Occipital lobe (tissue), 2 donors: ENCODE measurements around the gene HLX. TPM values are rescaled to one million over a fixed set of nuclear protein-coding genes. Genes with fewer than 3 reads are reported as not detected.

Experiments
- DNase-seq: peaks from one replicate; lab custom pipeline; 2025; lab: John Stamatoyannopoulos, UW
- total RNA-seq: library from RNA; depleted of rRNA; stranded (reverse); fragments of >200 nt; gene quantifications from one replicate; pipeline ENCODE4 v1.2.3, GENCODE V29; 2014

Gene HLX
- total RNA-seq = 0.31 TPM

- peak; percentile 20 for DNase-seq
Observed at GRCh38 chr1:220879076-220879508, at the start of gene HLX. Gene HLX (plus strand): TSS chr1:220879443. CDS start chr1:220879858, 415 bp downstream.

- DNase-seq = no peak
Observed at GRCh38 chr1:220833436-220833835, 45.8 kb upstream of the HLX start.

GRCh38 chr1:220834155-220834870, 44.9 kb upstream of the HLX start:
- DNase-seq = no peak

GRCh38 chr1:220838578-220838977, 40.7 kb upstream of the HLX start:
- no peak for DNase-seq

GRCh38 chr1:220839474-220839873, 39.8 kb upstream of the HLX start:
- DNase-seq = no peak

GRCh38 chr1:220841293-220841692, 38.0 kb upstream of the HLX start:
- DNase-seq = no peak

GRCh38 chr1:220843481-220844011, 35.7 kb upstream of the HLX start:
- DNase-seq = no peak

- no peak for DNase-seq
Observed at GRCh38 chr1:220852408-220852807, 26.8 kb upstream of the HLX start.

GRCh38 chr1:220872296-220872695, 6.9 kb upstream of the HLX start:
- DNase-seq = no peak

- no peak for DNase-seq
Observed at GRCh38 chr1:220873087-220873486, 6.2 kb upstream of the HLX start.

- no peak for DNase-seq
Observed at GRCh38 chr1:220873868-220874655, 5.2 kb upstream of the HLX start.

GRCh38 chr1:220875260-220875659, 4.0 kb upstream of the HLX start:
- no peak for DNase-seq

- no peak for DNase-seq
Observed at GRCh38 chr1:220876511-220877376, 2.5 kb upstream of the HLX start.

- no peak for DNase-seq
Observed at GRCh38 chr1:220877377-220878095, 1.7 kb upstream of the HLX start.

- DNase-seq = no peak
Observed at GRCh38 chr1:220878191-220879075, 810 bp upstream of the HLX start.

- DNase-seq = no peak
Observed at GRCh38 chr1:220879509-220880361, 492 bp downstream of the HLX start.

- DNase-seq = no peak
Observed at GRCh38 chr1:220880362-220880670, 1.1 kb downstream of the HLX start.

- DNase-seq = no peak
Observed at GRCh38 chr1:220880726-220881506, 1.7 kb downstream of the HLX start.
